ENCODE results near the gene MGA. TPM values are rescaled to one million over a fixed set of nuclear protein-coding genes. Genes with fewer than 3 reads are reported as not detected.

The MGA gene
- total and polyA plus RNA-seq, 2 of the 8 experiments (the other 6 are each of a cell fraction or from before 2014, with no cell fraction given): 7.6 to 53.2 TPM

DNA sequence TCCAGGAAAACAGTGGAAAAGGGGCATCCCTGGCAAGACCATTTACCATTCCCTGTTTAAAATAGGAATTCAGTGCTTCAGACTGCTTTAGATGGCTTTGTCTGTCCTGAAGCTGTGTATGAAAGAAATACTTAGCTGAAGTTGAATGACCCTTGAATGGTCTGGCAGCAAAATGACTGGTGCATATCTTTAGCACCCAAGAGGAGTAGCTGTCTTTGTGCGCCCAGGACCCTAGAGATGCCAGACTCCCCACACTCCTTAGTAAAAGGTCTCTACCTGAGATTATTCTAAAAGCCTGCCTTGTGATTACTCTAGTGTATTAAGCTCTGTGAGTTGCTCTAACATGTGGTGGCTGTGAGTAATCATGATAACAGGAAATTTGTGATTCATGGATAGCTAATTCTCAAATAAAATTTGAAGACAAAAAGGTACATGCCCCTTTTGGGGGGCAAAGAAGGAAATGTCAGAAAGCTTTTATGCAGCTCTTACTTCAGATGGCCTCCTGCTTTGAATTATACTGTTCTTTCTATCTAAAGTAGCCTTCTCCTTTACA, 117.3 kb downstream of the MGA start (continued):
- TF ChIP-seq, protein P1, sequence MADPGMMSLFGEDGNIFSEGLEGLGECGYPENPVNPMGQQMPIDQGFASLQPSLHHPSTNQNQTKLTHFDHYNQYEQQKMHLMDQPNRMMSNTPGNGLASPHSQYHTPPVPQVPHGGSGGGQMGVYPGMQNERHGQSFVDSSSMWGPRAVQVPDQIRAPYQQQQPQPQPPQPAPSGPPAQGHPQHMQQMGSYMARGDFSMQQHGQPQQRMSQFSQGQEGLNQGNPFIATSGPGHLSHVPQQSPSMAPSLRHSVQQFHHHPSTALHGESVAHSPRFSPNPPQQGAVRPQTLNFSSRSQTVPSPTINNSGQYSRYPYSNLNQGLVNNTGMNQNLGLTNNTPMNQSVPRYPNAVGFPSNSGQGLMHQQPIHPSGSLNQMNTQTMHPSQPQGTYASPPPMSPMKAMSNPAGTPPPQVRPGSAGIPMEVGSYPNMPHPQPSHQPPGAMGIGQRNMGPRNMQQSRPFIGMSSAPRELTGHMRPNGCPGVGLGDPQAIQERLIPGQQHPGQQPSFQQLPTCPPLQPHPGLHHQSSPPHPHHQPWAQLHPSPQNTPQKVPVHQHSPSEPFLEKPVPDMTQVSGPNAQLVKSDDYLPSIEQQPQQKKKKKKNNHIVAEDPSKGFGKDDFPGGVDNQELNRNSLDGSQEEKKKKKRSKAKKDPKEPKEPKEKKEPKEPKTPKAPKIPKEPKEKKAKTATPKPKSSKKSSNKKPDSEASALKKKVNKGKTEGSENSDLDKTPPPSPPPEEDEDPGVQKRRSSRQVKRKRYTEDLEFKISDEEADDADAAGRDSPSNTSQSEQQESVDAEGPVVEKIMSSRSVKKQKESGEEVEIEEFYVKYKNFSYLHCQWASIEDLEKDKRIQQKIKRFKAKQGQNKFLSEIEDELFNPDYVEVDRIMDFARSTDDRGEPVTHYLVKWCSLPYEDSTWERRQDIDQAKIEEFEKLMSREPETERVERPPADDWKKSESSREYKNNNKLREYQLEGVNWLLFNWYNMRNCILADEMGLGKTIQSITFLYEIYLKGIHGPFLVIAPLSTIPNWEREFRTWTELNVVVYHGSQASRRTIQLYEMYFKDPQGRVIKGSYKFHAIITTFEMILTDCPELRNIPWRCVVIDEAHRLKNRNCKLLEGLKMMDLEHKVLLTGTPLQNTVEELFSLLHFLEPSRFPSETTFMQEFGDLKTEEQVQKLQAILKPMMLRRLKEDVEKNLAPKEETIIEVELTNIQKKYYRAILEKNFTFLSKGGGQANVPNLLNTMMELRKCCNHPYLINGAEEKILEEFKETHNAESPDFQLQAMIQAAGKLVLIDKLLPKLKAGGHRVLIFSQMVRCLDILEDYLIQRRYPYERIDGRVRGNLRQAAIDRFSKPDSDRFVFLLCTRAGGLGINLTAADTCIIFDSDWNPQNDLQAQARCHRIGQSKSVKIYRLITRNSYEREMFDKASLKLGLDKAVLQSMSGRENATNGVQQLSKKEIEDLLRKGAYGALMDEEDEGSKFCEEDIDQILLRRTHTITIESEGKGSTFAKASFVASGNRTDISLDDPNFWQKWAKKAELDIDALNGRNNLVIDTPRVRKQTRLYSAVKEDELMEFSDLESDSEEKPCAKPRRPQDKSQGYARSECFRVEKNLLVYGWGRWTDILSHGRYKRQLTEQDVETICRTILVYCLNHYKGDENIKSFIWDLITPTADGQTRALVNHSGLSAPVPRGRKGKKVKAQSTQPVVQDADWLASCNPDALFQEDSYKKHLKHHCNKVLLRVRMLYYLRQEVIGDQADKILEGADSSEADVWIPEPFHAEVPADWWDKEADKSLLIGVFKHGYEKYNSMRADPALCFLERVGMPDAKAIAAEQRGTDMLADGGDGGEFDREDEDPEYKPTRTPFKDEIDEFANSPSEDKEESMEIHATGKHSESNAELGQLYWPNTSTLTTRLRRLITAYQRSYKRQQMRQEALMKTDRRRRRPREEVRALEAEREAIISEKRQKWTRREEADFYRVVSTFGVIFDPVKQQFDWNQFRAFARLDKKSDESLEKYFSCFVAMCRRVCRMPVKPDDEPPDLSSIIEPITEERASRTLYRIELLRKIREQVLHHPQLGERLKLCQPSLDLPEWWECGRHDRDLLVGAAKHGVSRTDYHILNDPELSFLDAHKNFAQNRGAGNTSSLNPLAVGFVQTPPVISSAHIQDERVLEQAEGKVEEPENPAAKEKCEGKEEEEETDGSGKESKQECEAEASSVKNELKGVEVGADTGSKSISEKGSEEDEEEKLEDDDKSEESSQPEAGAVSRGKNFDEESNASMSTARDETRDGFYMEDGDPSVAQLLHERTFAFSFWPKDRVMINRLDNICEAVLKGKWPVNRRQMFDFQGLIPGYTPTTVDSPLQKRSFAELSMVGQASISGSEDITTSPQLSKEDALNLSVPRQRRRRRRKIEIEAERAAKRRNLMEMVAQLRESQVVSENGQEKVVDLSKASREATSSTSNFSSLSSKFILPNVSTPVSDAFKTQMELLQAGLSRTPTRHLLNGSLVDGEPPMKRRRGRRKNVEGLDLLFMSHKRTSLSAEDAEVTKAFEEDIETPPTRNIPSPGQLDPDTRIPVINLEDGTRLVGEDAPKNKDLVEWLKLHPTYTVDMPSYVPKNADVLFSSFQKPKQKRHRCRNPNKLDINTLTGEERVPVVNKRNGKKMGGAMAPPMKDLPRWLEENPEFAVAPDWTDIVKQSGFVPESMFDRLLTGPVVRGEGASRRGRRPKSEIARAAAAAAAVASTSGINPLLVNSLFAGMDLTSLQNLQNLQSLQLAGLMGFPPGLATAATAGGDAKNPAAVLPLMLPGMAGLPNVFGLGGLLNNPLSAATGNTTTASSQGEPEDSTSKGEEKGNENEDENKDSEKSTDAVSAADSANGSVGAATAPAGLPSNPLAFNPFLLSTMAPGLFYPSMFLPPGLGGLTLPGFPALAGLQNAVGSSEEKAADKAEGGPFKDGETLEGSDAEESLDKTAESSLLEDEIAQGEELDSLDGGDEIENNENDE (IDR thresholded peaks at IDR 0.05; ENCODE audit: insufficient replicate concordance, low read length): no peak
- TF ChIP-seq TAF1 (IDR thresholded peaks at IDR 0.05; ENCODE audit: low read depth, low read length) (no peak), GABPA (IDR thresholded peaks at IDR 0.05; ENCODE audit: borderline replicate concordance, insufficient read depth, low read length) (no peak), RBBP5 (IDR thresholded peaks at IDR 0.05; ENCODE audit: borderline replicate concordance, low read depth, low read length) (no peak), E2F6 (IDR thresholded peaks at IDR 0.05) (no peak), MAX (IDR thresholded peaks at IDR 0.05) (no peak), CBX5 (IDR thresholded peaks at IDR 0.05; ENCODE audit: low read depth, low read length) (no peak), RNF2 (IDR thresholded peaks at IDR 0.05; ENCODE audit: borderline replicate concordance, low read depth, low read length, missing control alignments, poor library complexity, severe bottlenecking) (no peak), YY1 (IDR thresholded peaks at IDR 0.05; ENCODE audit: low read depth, low read length) (no peak), TBP (IDR thresholded peaks at IDR 0.05; ENCODE audit: low read depth, low read length) (no peak)

Data from H1 (cell line).